SK-MEL-5 (cell line): Measurements from ENCODE around the gene PLEKHM1. TPM values are rescaled to one million over a fixed set of nuclear protein-coding genes. Genes with fewer than 3 reads are reported as not detected.

Source experiments
- DNase-seq: peaks from one replicate; pipeline ENCODE4 v3.0.0-alpha.2; 2016; ENCODE audit warnings: low read depth, low spot score
- in situ Hi-C: cut with HindIII; loops from 2 replicates; pipeline ENCODE4 v1.10.0; 2016; ENCODE audit warnings: low sequenced_read_pairs, high pct_unique_total_duplicates, low pct_unique_long_range_greater_than_20kb
- total RNA-seq: library from RNA; depleted of rRNA; stranded (reverse); fragments of >200 nt; shearing (Covaris generic); gene quantifications from 2 replicates; pipeline ENCODE4 v1.2.3, GENCODE V29; 2014

The PLEKHM1 gene
- total RNA-seq, 1 experiment from 2014 or later, result 7.6 TPM

- in situ Hi-C loops, result no loop called here
- DNase-seq, result no peak
Observed at GRCh38 chr17:45414990-45415881, 75.3 kb downstream of the PLEKHM1 start.

DNA sequence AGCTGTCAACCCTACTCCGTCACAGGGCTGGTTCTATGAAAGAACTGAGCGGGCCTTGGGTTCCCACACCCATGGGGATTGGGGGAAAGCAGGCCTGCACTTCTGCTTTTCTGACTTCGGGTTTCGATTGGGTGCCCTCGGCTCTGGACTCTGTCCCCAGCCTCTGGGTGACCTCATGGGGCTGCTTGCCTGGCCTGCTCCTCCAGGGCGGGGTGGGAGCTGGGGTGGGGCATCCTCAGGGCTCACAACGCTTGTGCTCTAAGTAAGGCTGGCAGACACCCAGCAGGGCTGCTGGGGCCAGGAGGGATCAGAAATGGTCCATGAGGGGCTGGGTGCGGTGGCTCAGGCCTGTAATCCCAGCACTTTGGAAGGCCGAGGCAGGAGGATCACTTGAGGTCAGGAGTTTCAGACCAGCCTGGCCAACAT is 77.0 kb downstream of the PLEKHM1 start:
- in situ Hi-C loops, result no loop called here

DNA sequence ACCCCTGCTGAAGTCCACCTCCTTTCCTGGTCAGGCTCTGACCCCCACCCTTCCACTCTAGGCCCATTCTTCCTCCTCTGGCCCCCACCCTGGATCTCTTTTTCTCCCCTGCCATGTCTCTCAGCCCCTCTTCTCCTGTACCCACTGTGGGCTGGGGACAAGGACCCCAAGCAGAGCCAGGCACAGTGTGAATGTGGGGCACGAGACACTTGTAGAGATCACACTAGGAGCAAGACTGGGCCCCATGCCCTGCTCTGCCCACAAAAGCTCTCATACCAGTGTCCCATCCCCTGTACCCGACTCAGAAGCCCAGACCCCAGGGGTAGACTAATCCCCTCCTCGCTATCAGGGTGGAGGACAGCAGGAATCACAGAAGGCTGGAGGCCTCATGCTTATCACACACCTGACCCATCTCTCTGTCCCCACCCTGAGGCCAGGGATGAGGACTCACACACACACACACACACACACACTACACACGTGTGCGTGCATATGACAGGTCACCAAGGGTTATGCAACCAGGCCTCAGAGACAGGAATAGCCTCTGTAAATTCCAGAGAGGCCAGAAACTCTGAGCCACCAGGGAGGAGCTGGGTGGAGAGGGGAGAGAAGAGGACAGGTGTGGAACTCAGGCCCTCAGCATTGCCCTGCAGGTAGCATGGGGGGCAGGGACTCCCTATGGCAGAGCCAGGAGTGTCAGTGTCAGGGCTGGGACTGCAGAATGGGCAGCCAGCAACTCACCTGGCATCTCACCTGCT is 79.0 kb downstream of the PLEKHM1 start:
- in situ Hi-C loops, result no loop called here
- DNase-seq, result no peak

More for the DNA sequence above, 77.0 kb downstream of the PLEKHM1 start:
- DNase-seq, result no peak

- in situ Hi-C loops, result no loop called here
- DNase-seq, result no peak
Observed at GRCh38 chr17:45410144-45411091, 80.1 kb downstream of the PLEKHM1 start.

DNA sequence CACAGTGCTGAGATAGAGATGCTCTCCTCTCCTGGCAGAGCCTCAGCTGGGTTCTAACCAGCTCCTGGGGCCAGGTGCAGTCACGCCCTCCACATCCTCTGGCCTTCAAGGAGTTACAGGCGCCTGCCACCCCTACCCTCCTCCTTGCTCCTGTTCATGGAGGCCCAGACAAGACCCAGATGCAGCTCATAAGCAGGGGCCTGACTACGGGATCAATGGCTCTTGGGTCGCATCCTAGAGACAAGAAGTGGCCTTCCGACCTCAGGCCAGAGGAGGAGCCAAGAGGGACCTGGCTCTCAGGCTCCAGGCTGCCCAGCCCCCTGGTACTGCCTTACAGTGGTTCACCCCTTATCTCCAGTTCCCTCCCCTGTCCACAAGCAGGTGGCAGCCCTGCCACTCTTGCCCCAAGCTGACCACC is 80.9 kb downstream of the PLEKHM1 start:
- no peak for DNase-seq
- in situ Hi-C loops, result no loop called here

DNA sequence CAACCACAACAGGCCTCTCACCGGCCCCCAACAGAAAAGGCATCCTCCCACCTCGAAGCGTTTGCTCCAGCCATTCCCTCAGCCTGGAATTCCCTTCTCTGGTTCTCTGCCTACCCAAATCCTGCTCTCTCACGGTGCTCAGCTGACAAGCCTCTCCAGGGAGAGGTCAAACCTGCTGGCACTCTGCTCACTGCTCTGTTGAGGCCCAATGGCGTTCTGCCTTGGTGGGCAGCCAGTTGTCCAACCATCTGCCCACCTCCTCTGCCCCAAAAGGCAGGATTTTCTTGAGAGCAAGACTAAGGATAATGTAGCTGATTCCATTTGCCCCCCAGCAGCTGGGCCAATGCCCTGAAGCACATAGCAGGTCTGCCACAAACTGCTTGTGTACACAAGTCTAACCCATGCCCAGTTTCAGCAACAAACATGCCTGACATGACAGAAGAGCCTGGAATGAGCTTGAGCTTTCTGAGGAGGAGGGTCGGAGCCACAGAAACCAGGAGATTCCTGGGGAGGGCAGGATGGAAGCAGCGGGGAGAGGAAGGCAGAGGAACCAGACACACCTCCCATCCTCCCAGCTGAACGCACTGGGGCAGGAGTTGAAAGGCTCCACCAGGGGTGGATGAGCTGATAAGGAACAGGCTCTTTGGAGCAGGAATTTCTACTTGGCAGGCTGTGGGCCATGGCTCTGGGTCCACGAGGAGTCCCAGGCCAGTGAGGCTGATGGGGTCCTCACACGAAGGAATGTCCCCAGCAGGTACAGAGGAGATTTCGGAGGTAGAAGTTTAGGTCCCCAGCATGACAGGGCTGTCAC is 81.7 kb downstream of the PLEKHM1 start:
- in situ Hi-C loops, result no loop called here
- DNase-seq, result no peak

GRCh38 chr17:45406107-45406506 is 84.4 kb downstream of the PLEKHM1 start:
- DNase-seq, result no peak

GRCh38 chr17:45405250-45406086 is 85.1 kb downstream of the PLEKHM1 start:
- in situ Hi-C loops, result no loop called here
- peak; percentile 38 for DNase-seq

More at GRCh38 chr17:45406107-45406506, 84.4 kb downstream of the PLEKHM1 start:
- in situ Hi-C loops, result no loop called here

GRCh38 chr17:45404870-45405249 is 85.7 kb downstream of the PLEKHM1 start:
- in situ Hi-C loops, result no loop called here
- no peak for DNase-seq

GRCh38 chr17:45403906-45404490 is 86.5 kb downstream of the PLEKHM1 start:
- in situ Hi-C loops, result no loop called here
- no peak for DNase-seq

DNA sequence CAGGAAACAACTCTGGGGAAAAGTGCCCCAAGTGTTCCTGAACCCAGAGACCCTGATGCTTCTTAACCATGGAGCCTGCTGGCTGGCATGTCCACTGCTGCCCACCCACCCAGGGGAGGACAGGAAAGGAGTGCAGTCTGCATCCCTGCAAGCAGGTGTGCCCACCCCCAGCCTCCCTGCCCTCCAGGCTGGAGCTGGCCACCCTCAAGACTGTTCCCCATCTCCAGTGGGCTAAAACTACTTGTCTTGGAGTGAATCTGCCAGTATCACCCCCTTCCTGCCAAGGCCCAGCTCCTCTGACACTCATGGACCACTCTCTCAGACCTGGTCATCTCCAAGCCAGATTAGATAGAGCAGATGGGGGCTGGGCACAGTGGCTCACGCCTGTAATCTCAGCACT is 87.6 kb downstream of the PLEKHM1 start:
- in situ Hi-C loops, result no loop called here

DNA sequence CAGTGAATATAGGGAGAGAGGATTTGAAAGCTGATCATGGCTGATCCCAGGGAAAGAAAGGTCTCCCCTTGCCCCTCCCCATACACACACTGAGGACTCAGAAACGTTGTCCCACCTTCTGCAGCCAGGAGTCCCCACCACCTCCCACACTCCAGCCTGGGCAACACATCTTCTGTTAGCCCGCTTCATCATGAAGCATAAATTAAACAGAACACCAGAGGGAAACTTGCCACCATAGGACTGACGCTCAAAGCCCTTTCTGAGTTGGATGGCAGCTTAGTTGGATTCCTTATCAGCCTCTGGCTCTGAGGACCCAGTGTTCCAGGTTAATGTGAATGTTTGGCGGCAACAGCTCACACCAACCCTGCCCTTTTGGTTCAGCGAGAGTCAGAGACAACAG is 91.7 kb downstream of the PLEKHM1 start:
- DNase-seq, result no peak
- in situ Hi-C loops, result no loop called here

More for the DNA sequence above, 87.6 kb downstream of the PLEKHM1 start:
- no peak for DNase-seq

- in situ Hi-C loops, result no loop called here
- no peak for DNase-seq
Observed at GRCh38 chr17:45397796-45398195, 92.7 kb downstream of the PLEKHM1 start.

- in situ Hi-C loops, result no loop called here
- no peak for DNase-seq
Observed at GRCh38 chr17:45396496-45397205, 93.9 kb downstream of the PLEKHM1 start.
